Suprapubic skin (tissue), 4 donors: ENCODE measurements around the gene UBE2E2. TPM values are rescaled to one million over a fixed set of nuclear protein-coding genes. Genes with fewer than 3 reads are reported as not detected.

Experiments
- DNase-seq, 2 donors: peaks; one replicate each; pipeline ENCODE4 v3.0.0-alpha.2; 2019; ENCODE audit warnings: low spot score in 2 of 2
- H3K27ac ChIP-seq: fragments of 200-600 bp; sonication (generic); one replicate; pipeline ENCODE4 v1.5.1; 2019
- H3K27me3 ChIP-seq: fragments of 200-600 bp; sonication (generic); one replicate; pipeline ENCODE4 v1.5.1; 2019
- H3K36me3 ChIP-seq: fragments of 200-600 bp; sonication (generic); one replicate; pipeline ENCODE4 v1.5.1; 2019
- H3K4me1 ChIP-seq: fragments of 200-600 bp; sonication (generic); one replicate; pipeline ENCODE4 v1.5.1; 2019
- H3K4me3 ChIP-seq: fragments of 200-600 bp; sonication (generic); one replicate; pipeline ENCODE4 v1.5.1; 2019; ENCODE audit warnings: mild to moderate bottlenecking
- H3K9me3 ChIP-seq: fragments of 200-600 bp; sonication (generic); one replicate; pipeline ENCODE4 v1.5.1; 2019
- EP300 ChIP-seq: sonication (generic); formaldehyde crosslinking; IDR thresholded peaks from one replicate; pipeline ENCODE4 v1.6.1; 2017; ENCODE audit warnings: antibody characterized with exemption
- POLR2A ChIP-seq, 2 donors: fragments of 450-650 bp; IDR thresholded peaks; one replicate each; pipeline ENCODE4 v1.6.1; 2017; ENCODE audit warnings: antibody characterized with exemption in 2 of 2, mild to moderate bottlenecking in 2 of 2, moderate library complexity in 2 of 2
- POLR2AphosphoS5 ChIP-seq, 3 donors: sonication (generic); formaldehyde crosslinking; IDR thresholded peaks; one replicate each; pipeline ENCODE4 v1.6.1; 2017; ENCODE audit warnings: antibody characterized with exemption in 3 of 3
- WGBS: methylation state at CpG from one replicate; pipeline ENCODE4 v1.1.5; 2018; 5-methylcytosine and 5-hydroxymethylcytosine counted together
- total RNA-seq, 4 donors: library from RNA; depleted of rRNA; stranded (reverse); fragments of >200 nt; gene quantifications; one replicate each; pipeline ENCODE4 v1.1.0, GENCODE V29; 2016
- TF ChIP-seq, protein P1 (sequence below), 2 donors: fragments of 200-600 bp in 1 of 2; fragments of 450-650 bp in 1 of 2; sonication (generic) in 1 of 2; IDR thresholded peaks; one replicate each; pipeline ENCODE4 v1.5.1; 2016 to 2019; ENCODE audit warnings: antibody characterized with exemption in 2 of 2, mild to moderate bottlenecking in 1 of 2, moderate library complexity in 1 of 2

Gene UBE2E2
- total RNA-seq, 4 donors from 2014 or later = 30.2 to 65.4 (median 34.8) TPM

DNA sequence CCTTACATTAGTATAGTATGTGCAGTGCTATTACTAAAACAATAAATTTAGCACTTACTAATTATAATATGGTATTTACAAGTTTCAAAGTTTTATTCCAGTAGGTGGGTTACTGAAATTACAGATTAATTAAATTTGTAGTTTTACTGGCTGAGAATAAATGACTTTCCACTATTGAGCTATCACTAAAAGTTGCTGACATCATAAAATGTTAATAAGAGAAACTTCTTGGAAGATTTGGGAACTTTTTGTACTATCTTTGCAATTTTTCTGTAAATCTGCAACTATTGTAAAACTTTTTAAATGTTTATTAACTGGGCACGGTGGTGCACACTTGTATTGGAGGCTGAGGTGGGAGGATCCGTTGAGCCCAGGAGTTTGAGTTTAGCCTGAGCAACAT is 247.7 kb downstream of the UBE2E2 start:
- peaks cover 10% of the 10 kb centered on the region for H3K4me1 ChIP-seq
- H3K4me3 ChIP-seq = no peak overlapping the region
- no peak overlapping the region for H3K27ac ChIP-seq
- no peaks in the 10 kb centered on the region for H3K27me3 ChIP-seq
- no peaks in the 10 kb centered on the region for H3K36me3 ChIP-seq
- no peak for TF ChIP-seq POLR2AphosphoS5 (IDR thresholded peaks at IDR 0.05)
- no peak for DNase-seq
- no peaks in the 10 kb centered on the region for H3K9me3 ChIP-seq
- WGBS = 97% methylated on average over 2 of the region's 2 CpGs

DNA sequence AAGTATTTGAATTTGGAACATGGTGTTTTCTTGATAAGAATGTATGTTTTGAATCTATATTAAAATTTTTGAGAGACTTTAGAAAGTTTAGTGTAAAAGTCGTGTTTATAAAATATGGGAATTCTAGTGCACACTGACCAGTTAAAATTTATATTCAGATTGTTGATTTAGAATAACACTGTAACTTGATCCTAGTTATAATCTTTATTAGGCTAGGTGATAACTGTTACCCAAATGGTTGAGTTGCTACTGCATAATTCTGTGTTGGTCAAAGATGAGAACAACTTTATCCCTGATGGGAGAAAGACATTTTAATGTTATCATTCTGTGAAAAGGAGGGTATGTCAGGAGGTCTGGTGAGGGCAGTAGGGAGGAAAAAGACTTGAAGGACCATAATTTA is 249.3 kb downstream of the UBE2E2 start:
- Histone ChIP-seq H3K27ac (no peak overlapping the region), H3K27me3 (no peaks in the 10 kb centered on the region), H3K36me3 (no peaks in the 10 kb centered on the region), H3K9me3 (no peaks in the 10 kb centered on the region), H3K4me3 (no peak overlapping the region), H3K4me1 (peaks cover 11% of the 10 kb centered on the region)
- no peak for TF ChIP-seq POLR2A (IDR thresholded peaks at IDR 0.05)
- TF ChIP-seq, protein P1, sequence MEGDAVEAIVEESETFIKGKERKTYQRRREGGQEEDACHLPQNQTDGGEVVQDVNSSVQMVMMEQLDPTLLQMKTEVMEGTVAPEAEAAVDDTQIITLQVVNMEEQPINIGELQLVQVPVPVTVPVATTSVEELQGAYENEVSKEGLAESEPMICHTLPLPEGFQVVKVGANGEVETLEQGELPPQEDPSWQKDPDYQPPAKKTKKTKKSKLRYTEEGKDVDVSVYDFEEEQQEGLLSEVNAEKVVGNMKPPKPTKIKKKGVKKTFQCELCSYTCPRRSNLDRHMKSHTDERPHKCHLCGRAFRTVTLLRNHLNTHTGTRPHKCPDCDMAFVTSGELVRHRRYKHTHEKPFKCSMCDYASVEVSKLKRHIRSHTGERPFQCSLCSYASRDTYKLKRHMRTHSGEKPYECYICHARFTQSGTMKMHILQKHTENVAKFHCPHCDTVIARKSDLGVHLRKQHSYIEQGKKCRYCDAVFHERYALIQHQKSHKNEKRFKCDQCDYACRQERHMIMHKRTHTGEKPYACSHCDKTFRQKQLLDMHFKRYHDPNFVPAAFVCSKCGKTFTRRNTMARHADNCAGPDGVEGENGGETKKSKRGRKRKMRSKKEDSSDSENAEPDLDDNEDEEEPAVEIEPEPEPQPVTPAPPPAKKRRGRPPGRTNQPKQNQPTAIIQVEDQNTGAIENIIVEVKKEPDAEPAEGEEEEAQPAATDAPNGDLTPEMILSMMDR (IDR thresholded peaks at IDR 0.05) = no peak
- DNase-seq = no peak
- WGBS = 95% methylated on average over 1 of the region's 1 CpG

DNA sequence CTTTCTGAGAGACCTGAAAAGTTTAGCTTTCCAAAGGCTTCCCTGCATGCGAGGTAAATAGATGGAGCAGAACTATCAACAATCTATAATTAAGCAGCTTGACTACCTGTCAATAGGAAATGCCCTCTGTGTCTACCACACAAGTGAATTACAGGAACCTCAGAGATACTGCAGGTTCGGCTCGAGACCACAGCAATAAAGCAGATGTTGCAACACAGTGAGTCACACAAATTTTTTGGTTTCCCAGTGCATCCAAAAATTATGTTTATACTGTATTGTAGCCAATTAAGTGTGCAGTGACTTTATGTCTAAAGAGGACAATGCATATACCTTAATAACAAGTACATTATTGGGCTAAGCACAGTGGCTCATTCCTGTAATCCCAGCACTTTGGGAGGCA is 252.0 kb downstream of the UBE2E2 start:
- TF ChIP-seq, protein P1 (IDR thresholded peaks at IDR 0.05) = no peak
- no peak for TF ChIP-seq POLR2A (IDR thresholded peaks at IDR 0.05)
- no peak for TF ChIP-seq POLR2AphosphoS5 (IDR thresholded peaks at IDR 0.05)
- TF ChIP-seq EP300 = no peak
- no peak overlapping the region for H3K4me3 ChIP-seq
- no peaks in the 10 kb centered on the region for H3K27me3 ChIP-seq
- peaks cover 19% of the 10 kb centered on the region for H3K4me1 ChIP-seq
- H3K36me3 ChIP-seq = no peaks in the 10 kb centered on the region
- H3K9me3 ChIP-seq = no peaks in the 10 kb centered on the region
- H3K27ac ChIP-seq = no peak overlapping the region
- no peak for DNase-seq
- 23% methylated on average over 3 of the region's 3 CpGs for WGBS

DNA sequence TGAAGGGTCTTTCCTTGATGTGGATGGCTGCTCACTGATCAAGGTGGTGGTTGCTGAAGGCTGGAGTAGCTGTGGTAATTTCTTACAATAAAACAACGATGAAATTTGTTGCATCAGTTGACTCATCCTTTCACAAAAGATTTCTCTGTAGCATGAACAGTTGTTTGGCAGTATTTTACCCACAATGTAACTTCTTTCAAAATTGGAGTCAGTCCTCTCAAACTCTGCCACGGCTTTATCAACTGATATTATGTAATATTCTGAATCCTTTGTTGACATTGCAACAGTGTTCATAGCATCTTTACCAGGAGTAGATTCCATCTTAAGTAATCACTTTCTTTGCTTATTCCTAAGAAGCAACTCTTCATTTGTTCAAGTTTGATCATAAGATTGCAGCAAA is 252.6 kb downstream of the UBE2E2 start:
- Histone ChIP-seq H3K27ac (no peak overlapping the region), H3K36me3 (no peaks in the 10 kb centered on the region), H3K9me3 (no peaks in the 10 kb centered on the region), H3K4me3 (no peak overlapping the region), H3K27me3 (no peaks in the 10 kb centered on the region), H3K4me1 (peaks cover 24% of the 10 kb centered on the region)
- WGBS = 44% methylated on average over 2 of the region's 2 CpGs
- TF ChIP-seq POLR2AphosphoS5 (IDR thresholded peaks at IDR 0.05) (no peak), EP300 (no peak), POLR2A (IDR thresholded peaks at IDR 0.05) (no peak)
- no peak for DNase-seq

DNA sequence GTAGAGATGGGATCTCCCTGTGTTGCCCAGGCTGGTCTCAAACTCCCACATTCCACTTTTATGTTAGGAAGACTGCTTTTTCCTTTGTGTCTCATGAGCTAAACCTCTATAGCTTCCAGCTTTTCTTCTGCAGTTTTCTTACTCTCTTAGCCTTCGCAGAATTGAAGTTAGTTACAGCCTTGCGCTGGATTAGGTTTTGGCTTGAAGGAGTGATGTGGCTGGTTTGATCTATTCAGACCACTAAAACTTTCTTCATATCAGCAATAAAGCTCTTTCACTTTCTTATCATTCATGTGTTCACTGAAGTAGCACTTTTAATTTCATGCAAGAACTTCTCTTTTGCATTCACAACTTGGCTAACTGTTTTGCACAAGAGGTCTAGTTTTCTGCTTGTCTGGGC is 254.6 kb downstream of the UBE2E2 start:
- Histone ChIP-seq H3K27me3 (no peaks in the 10 kb centered on the region), H3K4me3 (no peak overlapping the region), H3K9me3 (no peaks in the 10 kb centered on the region), H3K27ac (no peak overlapping the region), H3K36me3 (no peaks in the 10 kb centered on the region), H3K4me1 (peaks cover 28% of the 10 kb centered on the region)
- TF ChIP-seq, protein P1 (IDR thresholded peaks at IDR 0.05) = no peak
- no peak for TF ChIP-seq EP300
- DNase-seq = no peak
- 97% methylated on average over 2 of the region's 2 CpGs for WGBS

DNA sequence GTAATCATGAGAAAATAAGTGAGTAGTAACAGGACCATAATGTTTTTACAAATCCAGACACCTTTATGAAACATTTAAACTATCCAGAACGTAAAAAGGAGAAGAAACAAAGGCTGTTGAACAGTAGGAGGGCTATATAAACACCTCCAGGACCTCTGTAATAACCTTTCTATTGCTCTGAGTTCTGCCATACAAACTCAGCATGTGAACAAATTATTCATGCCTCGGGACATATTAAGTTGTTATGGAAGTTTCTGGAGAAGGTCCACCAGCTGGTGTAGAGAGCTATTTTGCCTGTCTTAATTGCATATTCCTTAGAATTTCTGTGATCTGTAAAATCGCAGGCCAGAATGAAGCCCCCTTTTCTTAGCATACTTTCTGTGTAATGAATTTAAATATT is 256.3 kb downstream of the UBE2E2 start:
- WGBS = 50% methylated on average over 3 of the region's 3 CpGs
- no peak for DNase-seq
- no peaks in the 10 kb centered on the region for H3K36me3 ChIP-seq

More for the DNA sequence above, 256.3 kb downstream of the UBE2E2 start:
- Histone ChIP-seq H3K4me1 (peaks cover 28% of the 10 kb centered on the region), H3K4me3 (no peak overlapping the region), H3K9me3 (no peaks in the 10 kb centered on the region), H3K27me3 (no peaks in the 10 kb centered on the region), H3K27ac (no peak overlapping the region)
- TF ChIP-seq, protein P1 (IDR thresholded peaks at IDR 0.05) = no peak
- TF ChIP-seq POLR2AphosphoS5 (IDR thresholded peaks at IDR 0.05) = no peak
- no peak for TF ChIP-seq POLR2A (IDR thresholded peaks at IDR 0.05)
- no peak for TF ChIP-seq EP300
